T-helper 2 cell treated with Interferon-gamma antibody and Interleukin-4, amounts not matched to agents 5 μg/mL and 100 μg/mL, for 36 hours (primary cell): ENCODE results near the gene B3GNT3.

Experiments
- DNase-seq: peaks from one replicate; pipeline ENCODE4 v3.0.0; 2021; ENCODE audit warnings: low spot score
- H3K27ac Mint-ChIP-seq: one replicate; pipeline ENCODE4 v1.8.0; 2021; ENCODE audit warnings: mild to moderate bottlenecking, mixed read lengths
- H3K27me3 Mint-ChIP-seq: one replicate; pipeline ENCODE4 v1.8.0; 2021; ENCODE audit warnings: low read depth, mixed read lengths
- H3K36me3 Mint-ChIP-seq: one replicate; pipeline ENCODE4 v1.8.0; 2021; ENCODE audit warnings: low read depth, mixed read lengths
- H3K4me1 Mint-ChIP-seq: one replicate; pipeline ENCODE4 v1.8.0; 2021; ENCODE audit warnings: low read depth, mixed read lengths
- H3K4me3 Mint-ChIP-seq: one replicate; pipeline ENCODE4 v1.8.0; 2022; ENCODE audit warnings: mild to moderate bottlenecking, moderate library complexity, mixed read lengths
- H3K9me3 Mint-ChIP-seq: one replicate; pipeline ENCODE4 v1.8.0; 2021; ENCODE audit warnings: mixed read lengths

The B3GNT3 gene

GRCh38 chr19:17794731-17795494 is at the start of gene B3GNT3:
B3GNT3 (plus strand) TSS chr19:17795138; CDS start chr19:17807808, 12,670 bp downstream.
- Mint-ChIP-seq H3K27ac (no peak within 1 kb of the TSS), H3K27me3 (peaks cover 21% of the 10 kb centered on the region), H3K4me3 (no peak within 1 kb of the TSS), H3K9me3 (no peaks in the 10 kb centered on the region), H3K36me3 (no peaks in the 10 kb centered on the region), H3K4me1 (peaks cover 3% of the 10 kb centered on the region)
- no peak for DNase-seq

GRCh38 chr19:17747205-17748098 is 47.5 kb upstream of the B3GNT3 start:
- peak; percentile 95 for DNase-seq
- Mint-ChIP-seq H3K36me3 (peaks cover 10% of the 10 kb centered on the region), H3K4me3 (peak overlapping the region; percentile 81), H3K27ac (peak overlapping the region; percentile 68), H3K9me3 (no peaks in the 10 kb centered on the region), H3K27me3 (no peaks in the 10 kb centered on the region), H3K4me1 (peaks cover 37% of the 10 kb centered on the region)

- Mint-ChIP-seq H3K27me3 (no peaks in the 10 kb centered on the region), H3K4me1 (peaks cover 42% of the 10 kb centered on the region), H3K36me3 (peaks cover 15% of the 10 kb centered on the region), H3K4me3 (peak overlapping the region; percentile 93), H3K27ac (peak overlapping the region; percentile 70), H3K9me3 (no peaks in the 10 kb centered on the region)
- DNase-seq, result no peak
Measured at GRCh38 chr19:17748884-17749638, 45.9 kb upstream of the B3GNT3 start.

GRCh38 chr19:17749912-17750317 is 45.0 kb upstream of the B3GNT3 start:
- H3K27ac Mint-ChIP-seq, result peak overlapping the region; percentile 82

GRCh38 chr19:17751103-17751911 is 43.6 kb upstream of the B3GNT3 start, which contains the start of gene FCHO1:
FCHO1 (plus strand) TSS chr19:17751477; CDS start chr19:17755165, 3,688 bp downstream.
- peak within 1 kb of the TSS; percentile 95 for H3K27ac Mint-ChIP-seq
- H3K4me3 Mint-ChIP-seq, result peak within 1 kb of the TSS; percentile 93
- peaks cover 32% of the 10 kb centered on the region for H3K36me3 Mint-ChIP-seq
- H3K9me3 Mint-ChIP-seq, result no peaks in the 10 kb centered on the region
- peak; percentile 83 for DNase-seq
- no peaks in the 10 kb centered on the region for H3K27me3 Mint-ChIP-seq
- peaks cover 53% of the 10 kb centered on the region for H3K4me1 Mint-ChIP-seq

More at GRCh38 chr19:17749912-17750317, 45.0 kb upstream of the B3GNT3 start:
- Mint-ChIP-seq H3K4me1 (peaks cover 46% of the 10 kb centered on the region), H3K4me3 (peak overlapping the region; percentile 93), H3K9me3 (no peaks in the 10 kb centered on the region), H3K27me3 (no peaks in the 10 kb centered on the region), H3K36me3 (peaks cover 22% of the 10 kb centered on the region)
- DNase-seq, result peak; percentile 24

GRCh38 chr19:17751912-17752273 is 43.0 kb upstream of the B3GNT3 start:
- H3K9me3 Mint-ChIP-seq, result no peaks in the 10 kb centered on the region
- no peak for DNase-seq
- peak overlapping the region; percentile 93 for H3K4me3 Mint-ChIP-seq
- H3K4me1 Mint-ChIP-seq, result peaks cover 51% of the 10 kb centered on the region
- peak overlapping the region; percentile 95 for H3K27ac Mint-ChIP-seq
- peaks cover 38% of the 10 kb centered on the region for H3K36me3 Mint-ChIP-seq
- no peaks in the 10 kb centered on the region for H3K27me3 Mint-ChIP-seq

- DNase-seq, result no peak
- Mint-ChIP-seq H3K36me3 (peaks cover 45% of the 10 kb centered on the region), H3K27ac (peak overlapping the region; percentile 20), H3K27me3 (no peaks in the 10 kb centered on the region), H3K9me3 (no peaks in the 10 kb centered on the region), H3K4me1 (peaks cover 48% of the 10 kb centered on the region), H3K4me3 (no peak overlapping the region)
Measured at GRCh38 chr19:17752865-17753639, 41.9 kb upstream of the B3GNT3 start.

- H3K27me3 Mint-ChIP-seq, result no peaks in the 10 kb centered on the region
- no peaks in the 10 kb centered on the region for H3K9me3 Mint-ChIP-seq
- H3K4me3 Mint-ChIP-seq, result no peak overlapping the region
- H3K4me1 Mint-ChIP-seq, result peaks cover 42% of the 10 kb centered on the region
- H3K27ac Mint-ChIP-seq, result no peak overlapping the region
- no peak for DNase-seq
- peaks cover 50% of the 10 kb centered on the region for H3K36me3 Mint-ChIP-seq
Measured at GRCh38 chr19:17753976-17754375, 41.0 kb upstream of the B3GNT3 start.

GRCh38 chr19:17754634-17755442 is 40.1 kb upstream of the B3GNT3 start:
- H3K4me3 Mint-ChIP-seq, result no peak overlapping the region
- H3K4me1 Mint-ChIP-seq, result peaks cover 34% of the 10 kb centered on the region
- no peaks in the 10 kb centered on the region for H3K9me3 Mint-ChIP-seq
- H3K27me3 Mint-ChIP-seq, result no peaks in the 10 kb centered on the region
- H3K36me3 Mint-ChIP-seq, result peaks cover 50% of the 10 kb centered on the region
- H3K27ac Mint-ChIP-seq, result peak overlapping the region; percentile 75
- no peak for DNase-seq

GRCh38 chr19:17755443-17755890 is 39.5 kb upstream of the B3GNT3 start:
- Mint-ChIP-seq H3K4me3 (no peak overlapping the region), H3K27ac (peak overlapping the region; percentile 49), H3K27me3 (no peaks in the 10 kb centered on the region), H3K9me3 (no peaks in the 10 kb centered on the region), H3K36me3 (peaks cover 56% of the 10 kb centered on the region), H3K4me1 (peaks cover 30% of the 10 kb centered on the region)
- DNase-seq, result no peak

- H3K4me3 Mint-ChIP-seq, result no peak overlapping the region
- no peaks in the 10 kb centered on the region for H3K27me3 Mint-ChIP-seq
- peaks cover 60% of the 10 kb centered on the region for H3K36me3 Mint-ChIP-seq
- DNase-seq, result no peak
- H3K9me3 Mint-ChIP-seq, result no peaks in the 10 kb centered on the region
- H3K4me1 Mint-ChIP-seq, result peaks cover 30% of the 10 kb centered on the region
- H3K27ac Mint-ChIP-seq, result peak overlapping the region; percentile 49
Measured at GRCh38 chr19:17755977-17756670, 38.8 kb upstream of the B3GNT3 start.
